ENCODE results near the gene XRRA1.

Gene XRRA1

GRCh38 chr11:74871037-74871436, 77.9 kb downstream of the XRRA1 start:
- no peak overlapping the region for H3K4me3 ChIP-seq (ENCODE audit: low read length)
- DNase-seq (ENCODE audit: low read depth): no peak
- TF ChIP-seq CTCF (IDR thresholded peaks at IDR 0.05; ENCODE audit: insufficient read depth, low read depth, low read length, missing control alignments): no peak

GRCh38 chr11:74870485-74870884, 78.4 kb downstream of the XRRA1 start:
- TF ChIP-seq CTCF (IDR thresholded peaks at IDR 0.05; ENCODE audit: insufficient read depth, low read depth, low read length, missing control alignments): peak; percentile 18
- no peak overlapping the region for H3K4me3 ChIP-seq (ENCODE audit: low read length)
- DNase-seq (ENCODE audit: low read depth): peak; percentile 41

- H3K4me3 ChIP-seq (ENCODE audit: low read length): no peak overlapping the region
- no peak for TF ChIP-seq CTCF (IDR thresholded peaks at IDR 0.05; ENCODE audit: insufficient read depth, low read depth, low read length, missing control alignments)
- no peak for DNase-seq (ENCODE audit: low read depth)
Measured at GRCh38 chr11:74866557-74866956, 82.3 kb downstream of the XRRA1 start.

- no peak for TF ChIP-seq CTCF (IDR thresholded peaks at IDR 0.05; ENCODE audit: insufficient read depth, low read depth, low read length, missing control alignments)
- H3K4me3 ChIP-seq (ENCODE audit: low read length): no peak overlapping the region
- no peak for DNase-seq (ENCODE audit: low read depth)
Measured at GRCh38 chr11:74863410-74863809, 85.5 kb downstream of the XRRA1 start.

- no peak for DNase-seq (ENCODE audit: low read depth)
- no peak overlapping the region for H3K4me3 ChIP-seq (ENCODE audit: low read length)
- TF ChIP-seq CTCF (IDR thresholded peaks at IDR 0.05; ENCODE audit: insufficient read depth, low read depth, low read length, missing control alignments): no peak
Measured at GRCh38 chr11:74860743-74861142, 88.1 kb downstream of the XRRA1 start.

GRCh38 chr11:74853223-74853622, 95.7 kb downstream of the XRRA1 start:
- no peak overlapping the region for H3K4me3 ChIP-seq (ENCODE audit: low read length)
- no peak for TF ChIP-seq CTCF (IDR thresholded peaks at IDR 0.05; ENCODE audit: insufficient read depth, low read depth, low read length, missing control alignments)
- DNase-seq (ENCODE audit: low read depth): no peak

GRCh38 chr11:74849525-74850391, 99.1 kb downstream of the XRRA1 start:
- DNase-seq (ENCODE audit: low read depth): peak; percentile 49
- TF ChIP-seq CTCF (IDR thresholded peaks at IDR 0.05; ENCODE audit: insufficient read depth, low read depth, low read length, missing control alignments): no peak
- no peak overlapping the region for H3K4me3 ChIP-seq (ENCODE audit: low read length)
